Testis (tissue), 2 donors: Measurements from ENCODE around the gene MGAT5.

ENCODE experiments used
- CTCF ChIP-seq, 3 experiments: fragments of 450-650 bp in 2 of 3; fragments of 200-600 bp in 1 of 3; sonication (generic) in 1 of 3; IDR thresholded peaks; one replicate each; pipeline ENCODE4 v1.5.1; 2016 to 2019; ENCODE audit warnings: antibody characterized with exemption in 3 of 3, mild to moderate bottlenecking in 2 of 3, moderate library complexity in 1 of 3
- POLR2A ChIP-seq: fragments of 450-650 bp; IDR thresholded peaks from one replicate; pipeline ENCODE4 v1.6.1; 2017; ENCODE audit warnings: antibody characterized with exemption, mild to moderate bottlenecking, moderate library complexity

- TF ChIP-seq CTCF (IDR thresholded peaks at IDR 0.05) (no peak), POLR2A (no peak)
These were observed 28.0 kb upstream of the MGAT5 start for GRCh38 chr2:134225841-134226240.
